ENCODE results near the gene NTPCR.
"Not testable (repeated sequence)": the region's sequence is repeated elsewhere in the genome, so short reads cannot be mapped to it uniquely, and the experiment has no call there.

Gene NTPCR

DNA sequence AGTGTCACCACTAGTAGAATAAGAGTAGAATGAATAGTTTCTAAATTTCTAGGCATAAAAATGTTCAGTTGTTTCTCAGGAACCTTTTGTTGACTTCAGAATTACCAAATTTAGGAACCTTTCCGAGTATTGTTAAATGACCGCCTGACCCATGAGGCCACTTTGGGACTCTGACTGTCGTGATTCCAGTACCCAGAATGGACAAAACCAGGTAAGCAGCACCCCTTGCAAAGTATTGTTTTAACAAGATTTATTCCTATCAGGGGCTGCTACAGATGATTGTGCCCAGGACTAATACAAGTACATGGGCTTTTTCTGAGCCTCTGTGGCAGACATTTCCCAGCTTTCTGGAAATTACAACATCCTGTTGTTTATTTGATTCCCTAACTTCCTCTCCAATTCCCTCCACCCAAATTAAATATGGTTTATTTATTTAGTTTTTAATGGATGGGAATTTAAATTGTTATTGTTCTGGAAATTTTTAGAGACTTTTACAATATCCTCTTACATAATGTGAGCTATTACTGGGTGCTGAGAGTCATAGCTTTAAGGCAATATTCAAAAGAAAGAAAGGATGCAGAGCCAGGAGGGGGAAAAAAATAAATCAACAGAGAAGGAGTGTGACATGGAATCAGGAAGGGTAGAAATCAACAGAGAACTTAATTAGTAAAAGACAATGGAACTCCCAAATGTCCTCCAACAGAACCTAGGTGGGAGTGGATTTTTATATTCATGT is 37.4 kb upstream of the NTPCR start:
- Histone ChIP-seq H3K9ac (ENCODE audit: low read depth, low read length) (no peak overlapping the region), H3K27ac (ENCODE audit: low read length) (no peak overlapping the region), H3K36me3 (ENCODE audit: insufficient read depth, low read depth, low read length) (no peaks in the 10 kb centered on the region), H3K27me3 (ENCODE audit: insufficient read depth, low read length) (no peaks in the 10 kb centered on the region), H3K9me3 (ENCODE audit: insufficient read depth, low read depth, low read length) (no peaks in the 10 kb centered on the region), H3K4me3 (ENCODE audit: low read length) (no peak overlapping the region), H3K4me1 (ENCODE audit: insufficient read depth, low read length) (peaks cover 16% of the 10 kb centered on the region; the same call in 1 of the 2 replicates)

DNA sequence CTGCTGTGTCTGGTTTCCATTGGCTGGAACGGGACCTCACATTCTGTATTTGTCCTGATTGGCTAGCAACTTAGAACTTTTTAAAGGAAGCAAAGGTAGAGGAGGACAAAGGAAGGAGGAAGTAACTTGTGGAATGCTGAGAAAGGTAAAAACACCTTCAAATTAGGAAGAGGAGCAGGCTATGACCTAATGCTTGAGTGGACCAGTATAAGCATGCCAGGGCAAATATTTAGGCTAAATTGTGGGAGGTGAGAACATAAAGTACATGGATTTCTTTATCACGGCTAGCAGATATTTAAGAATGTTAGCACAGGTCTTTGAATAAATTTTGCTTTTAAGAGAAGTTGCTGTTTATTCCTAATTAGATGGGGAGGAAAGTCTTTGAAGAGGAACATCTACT is 36.1 kb upstream of the NTPCR start:
- not testable (repeated sequence) for H3K4me3 ChIP-seq (ENCODE audit: low read length); H3K27me3 ChIP-seq (ENCODE audit: insufficient read depth, low read length); H3K9me3 ChIP-seq (ENCODE audit: insufficient read depth, low read depth, low read length); H3K9ac ChIP-seq (ENCODE audit: low read depth, low read length); H3K27ac ChIP-seq (ENCODE audit: low read length); H3K36me3 ChIP-seq (ENCODE audit: insufficient read depth, low read depth, low read length)
- peaks cover 16% of the 10 kb centered on the region; the same call in 1 of the 2 replicates for H3K4me1 ChIP-seq (ENCODE audit: insufficient read depth, low read length)

GRCh38 chr1:232915212-232915611 is 35.2 kb upstream of the NTPCR start:
- Histone ChIP-seq H3K27me3 (ENCODE audit: insufficient read depth, low read length) (no peaks in the 10 kb centered on the region), H3K27ac (ENCODE audit: low read length) (no peak overlapping the region), H3K9ac (ENCODE audit: low read depth, low read length) (no peak overlapping the region), H3K36me3 (ENCODE audit: insufficient read depth, low read depth, low read length) (no peaks in the 10 kb centered on the region), H3K9me3 (ENCODE audit: insufficient read depth, low read depth, low read length) (no peaks in the 10 kb centered on the region), H3K4me3 (ENCODE audit: low read length) (no peak overlapping the region), H3K4me1 (ENCODE audit: insufficient read depth, low read length) (peaks cover 16% of the 10 kb centered on the region; the same call in 1 of the 2 replicates)

GRCh38 chr1:232917053-232917452 is 33.4 kb upstream of the NTPCR start:
- Histone ChIP-seq H3K27ac (ENCODE audit: low read length) (no peak overlapping the region), H3K4me1 (ENCODE audit: insufficient read depth, low read length) (peaks cover 2% of the 10 kb centered on the region; the same call in 1 of the 2 replicates), H3K4me3 (ENCODE audit: low read length) (no peak overlapping the region), H3K27me3 (ENCODE audit: insufficient read depth, low read length) (no peaks in the 10 kb centered on the region), H3K9ac (ENCODE audit: low read depth, low read length) (no peak overlapping the region), H3K9me3 (ENCODE audit: insufficient read depth, low read depth, low read length) (no peaks in the 10 kb centered on the region), H3K36me3 (ENCODE audit: insufficient read depth, low read depth, low read length) (no peaks in the 10 kb centered on the region)

- Histone ChIP-seq H3K36me3 (ENCODE audit: insufficient read depth, low read depth, low read length) (no peaks in the 10 kb centered on the region), H3K27me3 (ENCODE audit: insufficient read depth, low read length) (no peaks in the 10 kb centered on the region), H3K9ac (ENCODE audit: low read depth, low read length) (no peak overlapping the region), H3K27ac (ENCODE audit: low read length) (no peak overlapping the region), H3K4me1 (ENCODE audit: insufficient read depth, low read length) (no peaks in the 10 kb centered on the region), H3K4me3 (ENCODE audit: low read length) (no peak overlapping the region), H3K9me3 (ENCODE audit: insufficient read depth, low read depth, low read length) (no peaks in the 10 kb centered on the region)
These were observed 29.0 kb upstream of the NTPCR start for GRCh38 chr1:232921381-232921780.

- Histone ChIP-seq H3K4me1 (ENCODE audit: insufficient read depth, low read length) (no peaks in the 10 kb centered on the region), H3K36me3 (ENCODE audit: insufficient read depth, low read depth, low read length) (no peaks in the 10 kb centered on the region), H3K9ac (ENCODE audit: low read depth, low read length) (no peak overlapping the region), H3K27me3 (ENCODE audit: insufficient read depth, low read length) (no peaks in the 10 kb centered on the region), H3K9me3 (ENCODE audit: insufficient read depth, low read depth, low read length) (no peaks in the 10 kb centered on the region), H3K4me3 (ENCODE audit: low read length) (no peak overlapping the region), H3K27ac (ENCODE audit: low read length) (no peak overlapping the region)
These were observed 27.9 kb upstream of the NTPCR start for GRCh38 chr1:232922485-232922884.

DNA sequence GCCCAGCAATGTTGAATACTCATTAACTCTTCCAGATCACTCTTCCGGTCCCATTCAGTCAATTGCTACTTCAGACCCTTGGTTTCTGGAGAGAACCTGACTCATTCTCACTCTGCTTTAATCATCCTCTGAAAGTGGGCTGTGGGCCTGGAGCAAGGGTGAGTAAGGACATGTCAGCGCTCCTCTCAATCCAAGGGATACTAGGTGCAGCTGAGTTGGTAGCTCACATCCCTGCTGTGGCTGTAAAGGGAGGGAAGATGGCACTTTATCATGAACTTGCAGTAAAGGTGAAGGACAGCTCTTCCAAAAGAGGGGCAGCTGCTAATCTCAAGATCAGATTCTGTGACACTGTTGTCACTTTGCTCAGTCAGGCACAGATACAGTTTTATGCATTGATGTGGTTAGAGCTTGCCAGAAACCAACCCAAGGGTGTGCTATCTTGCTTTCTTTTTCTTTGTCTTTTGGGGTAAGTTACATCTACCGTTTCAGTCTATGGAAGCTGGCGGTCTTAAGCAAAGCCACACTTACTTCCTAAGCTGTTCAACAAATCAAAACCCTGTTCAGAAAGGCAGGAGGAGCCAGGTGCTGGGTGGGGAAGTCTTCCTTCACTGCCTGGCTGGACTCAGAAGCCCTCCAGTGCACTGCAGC is 26.5 kb upstream of the NTPCR start:
- H3K9ac ChIP-seq (ENCODE audit: low read depth, low read length), result no peak overlapping the region
- no peaks in the 10 kb centered on the region for H3K36me3 ChIP-seq (ENCODE audit: insufficient read depth, low read depth, low read length)
- no peaks in the 10 kb centered on the region for H3K4me1 ChIP-seq (ENCODE audit: insufficient read depth, low read length)
- no peaks in the 10 kb centered on the region for H3K9me3 ChIP-seq (ENCODE audit: insufficient read depth, low read depth, low read length)
- no peaks in the 10 kb centered on the region for H3K27me3 ChIP-seq (ENCODE audit: insufficient read depth, low read length)
- H3K27ac ChIP-seq (ENCODE audit: low read length), result no peak overlapping the region
- H3K4me3 ChIP-seq (ENCODE audit: low read length), result no peak overlapping the region

DNA sequence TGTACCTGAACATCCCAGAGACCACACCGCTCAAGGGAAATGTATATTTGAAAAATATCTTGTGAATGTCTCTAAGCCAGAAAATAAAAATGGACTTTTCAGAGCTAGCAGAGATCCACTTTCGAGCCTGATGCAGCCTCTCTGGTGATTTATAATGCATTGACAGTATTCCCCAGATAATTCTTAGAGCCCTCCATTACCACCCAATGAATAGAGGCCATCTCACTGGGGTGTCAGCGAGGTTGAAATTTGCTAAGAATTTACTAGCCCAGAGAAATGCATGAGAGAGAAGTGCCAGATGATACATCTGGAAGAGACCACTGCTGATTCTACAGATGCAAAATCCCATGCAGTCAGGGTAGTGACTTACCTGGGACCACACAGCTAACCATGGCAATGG is 25.5 kb upstream of the NTPCR start:
- no peak overlapping the region for H3K27ac ChIP-seq (ENCODE audit: low read length)

DNA sequence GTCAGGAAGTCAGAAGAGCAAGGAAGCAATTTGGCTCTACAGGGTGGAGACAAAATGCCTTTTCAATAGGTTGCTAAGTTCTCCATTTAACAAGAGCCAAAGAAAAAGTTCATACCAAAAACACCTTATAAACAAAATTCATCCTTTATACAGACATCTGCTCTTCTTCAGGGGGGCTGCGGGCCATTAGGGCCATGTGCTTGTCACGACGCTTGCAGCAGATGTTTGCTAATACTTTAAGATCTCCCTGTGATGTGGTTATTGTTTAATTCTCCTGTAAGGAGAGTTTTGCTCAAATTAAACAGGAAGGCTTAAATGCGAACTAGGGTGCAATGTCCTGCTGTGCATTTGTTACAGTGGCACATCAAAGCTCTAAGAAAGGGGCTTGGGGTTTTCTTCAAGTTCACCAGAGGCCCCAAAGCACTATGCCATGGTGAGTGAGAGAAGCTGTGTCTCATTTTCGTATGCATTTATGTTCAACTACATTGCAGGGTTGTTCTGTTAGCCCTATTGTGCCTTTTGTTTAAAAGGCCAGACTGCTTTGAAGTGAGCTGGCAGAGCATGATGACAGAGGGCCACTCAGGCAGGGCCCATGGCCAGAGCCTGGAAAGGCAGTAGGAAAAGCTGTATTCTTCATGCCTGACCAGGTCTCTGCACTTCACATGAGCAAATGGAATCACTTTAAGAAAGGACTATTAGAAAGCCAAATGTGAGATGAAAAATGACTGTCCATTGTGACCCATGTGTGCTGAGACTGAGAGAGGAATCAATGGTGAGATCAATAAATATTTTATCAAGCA is 24.8 kb upstream of the NTPCR start:
- Histone ChIP-seq H3K4me3 (ENCODE audit: low read length) (no peak overlapping the region), H3K27me3 (ENCODE audit: insufficient read depth, low read length) (no peaks in the 10 kb centered on the region), H3K9me3 (ENCODE audit: insufficient read depth, low read depth, low read length) (no peaks in the 10 kb centered on the region), H3K27ac (ENCODE audit: low read length) (no peak overlapping the region), H3K36me3 (ENCODE audit: insufficient read depth, low read depth, low read length) (no peaks in the 10 kb centered on the region), H3K9ac (ENCODE audit: low read depth, low read length) (no peak overlapping the region), H3K4me1 (ENCODE audit: insufficient read depth, low read length) (no peaks in the 10 kb centered on the region)

More for the DNA sequence above, 25.5 kb upstream of the NTPCR start:
- Histone ChIP-seq H3K4me1 (ENCODE audit: insufficient read depth, low read length) (no peaks in the 10 kb centered on the region), H3K4me3 (ENCODE audit: low read length) (no peak overlapping the region), H3K27me3 (ENCODE audit: insufficient read depth, low read length) (no peaks in the 10 kb centered on the region), H3K36me3 (ENCODE audit: insufficient read depth, low read depth, low read length) (no peaks in the 10 kb centered on the region), H3K9ac (ENCODE audit: low read depth, low read length) (no peak overlapping the region), H3K9me3 (ENCODE audit: insufficient read depth, low read depth, low read length) (no peaks in the 10 kb centered on the region)

GRCh38 chr1:232927166-232927565 is 23.2 kb upstream of the NTPCR start:
- not testable (repeated sequence) for H3K9ac ChIP-seq (ENCODE audit: low read depth, low read length); H3K36me3 ChIP-seq (ENCODE audit: insufficient read depth, low read depth, low read length); H3K4me3 ChIP-seq (ENCODE audit: low read length); H3K9me3 ChIP-seq (ENCODE audit: insufficient read depth, low read depth, low read length); H3K27ac ChIP-seq (ENCODE audit: low read length); H3K4me1 ChIP-seq (ENCODE audit: insufficient read depth, low read length); H3K27me3 ChIP-seq (ENCODE audit: insufficient read depth, low read length)

- no peaks in the 10 kb centered on the region for H3K9me3 ChIP-seq (ENCODE audit: insufficient read depth, low read depth, low read length)
These were observed 22.4 kb upstream of the NTPCR start for GRCh38 chr1:232927830-232928505.

More at GRCh38 chr1:232927830-232928505, 22.4 kb upstream of the NTPCR start:
- Histone ChIP-seq H3K4me1 (ENCODE audit: insufficient read depth, low read length) (no peaks in the 10 kb centered on the region), H3K27ac (ENCODE audit: low read length) (no peak overlapping the region), H3K27me3 (ENCODE audit: insufficient read depth, low read length) (no peaks in the 10 kb centered on the region), H3K9ac (ENCODE audit: low read depth, low read length) (no peak overlapping the region), H3K4me3 (ENCODE audit: low read length) (no peak overlapping the region), H3K36me3 (ENCODE audit: insufficient read depth, low read depth, low read length) (no peaks in the 10 kb centered on the region)

Data from iPS-20b (cell line).